RKO (cell line): ENCODE data around the gene PTPRD.
"Not testable (repeated sequence)": the region's sequence is repeated elsewhere in the genome, so short reads cannot be mapped to it uniquely, and the experiment has no call there.

ENCODE experiments used
- DNase-seq: peaks from one replicate; pipeline ENCODE4 v3.0.0-alpha.2; 2016; ENCODE audit warnings: low spot score

Gene PTPRD

GRCh38 chr9:10479172-10479571 is 133.6 kb downstream of the PTPRD start:
- peak; percentile 55 for DNase-seq

GRCh38 chr9:10449201-10449617 is 163.6 kb downstream of the PTPRD start:
- not testable (repeated sequence) for DNase-seq

- no peak for DNase-seq
Measured at GRCh38 chr9:10447036-10447435, 165.8 kb downstream of the PTPRD start.

- no peak for DNase-seq
Measured at GRCh38 chr9:10443868-10444204, 169.0 kb downstream of the PTPRD start.

GRCh38 chr9:10443181-10443867 is 169.5 kb downstream of the PTPRD start:
- no peak for DNase-seq

GRCh38 chr9:10438955-10439354 is 173.8 kb downstream of the PTPRD start:
- no peak for DNase-seq

- no peak for DNase-seq
Measured at GRCh38 chr9:10436756-10437155, 176.0 kb downstream of the PTPRD start.

- DNase-seq = no peak
Measured at GRCh38 chr9:10434412-10434811, 178.4 kb downstream of the PTPRD start.

- DNase-seq = no peak
Measured at GRCh38 chr9:10411272-10411671, 201.5 kb downstream of the PTPRD start.

- no peak for DNase-seq
Measured at GRCh38 chr9:10403283-10403682, 209.5 kb downstream of the PTPRD start.

GRCh38 chr9:10396615-10397014 is 216.2 kb downstream of the PTPRD start:
- no peak for DNase-seq

- DNase-seq = no peak
Measured at GRCh38 chr9:10387282-10387681, 225.5 kb downstream of the PTPRD start.

GRCh38 chr9:10371824-10372223 is 241.0 kb downstream of the PTPRD start:
- no peak for DNase-seq

GRCh38 chr9:10366171-10366779 is 246.5 kb downstream of the PTPRD start:
- peak; percentile 56 for DNase-seq

- no peak for DNase-seq
Measured at GRCh38 chr9:10354591-10354990, 258.2 kb downstream of the PTPRD start.

GRCh38 chr9:10345621-10346020 is 267.2 kb downstream of the PTPRD start:
- DNase-seq = not testable (repeated sequence)

- no peak for DNase-seq
Measured at GRCh38 chr9:10341057-10341456, 271.7 kb downstream of the PTPRD start.

- no peak for DNase-seq
Measured at GRCh38 chr9:10339152-10339551, 273.6 kb downstream of the PTPRD start.

GRCh38 chr9:10331157-10331556 is 281.6 kb downstream of the PTPRD start:
- DNase-seq = no peak

- no peak for DNase-seq
Measured at GRCh38 chr9:10282084-10282483, 330.7 kb downstream of the PTPRD start.

GRCh38 chr9:10274988-10275387 is 337.8 kb downstream of the PTPRD start:
- DNase-seq = peak; percentile 16

- no peak for DNase-seq
Measured at GRCh38 chr9:10274175-10274574, 338.6 kb downstream of the PTPRD start.

- no peak for DNase-seq
Measured at GRCh38 chr9:10272830-10273229, 340.0 kb downstream of the PTPRD start.
